Stimulated activated CD8-positive, alpha-beta memory T cell treated with anti-CD3 and anti-CD28 coated beads, Interleukin-15, amount 100 ng/mL, for 24 hours (primary cell): Measurements from ENCODE around the gene MTA2.
"Not testable (repeated sequence)": the region's sequence is repeated elsewhere in the genome, so short reads cannot be mapped to it uniquely, and the experiment has no call there.

Experiments used
- DNase-seq: peaks from one replicate; pipeline ENCODE4 v3.0.0-alpha.2; 2020; ENCODE audit warnings: low read depth

MTA2 gene

DNA sequence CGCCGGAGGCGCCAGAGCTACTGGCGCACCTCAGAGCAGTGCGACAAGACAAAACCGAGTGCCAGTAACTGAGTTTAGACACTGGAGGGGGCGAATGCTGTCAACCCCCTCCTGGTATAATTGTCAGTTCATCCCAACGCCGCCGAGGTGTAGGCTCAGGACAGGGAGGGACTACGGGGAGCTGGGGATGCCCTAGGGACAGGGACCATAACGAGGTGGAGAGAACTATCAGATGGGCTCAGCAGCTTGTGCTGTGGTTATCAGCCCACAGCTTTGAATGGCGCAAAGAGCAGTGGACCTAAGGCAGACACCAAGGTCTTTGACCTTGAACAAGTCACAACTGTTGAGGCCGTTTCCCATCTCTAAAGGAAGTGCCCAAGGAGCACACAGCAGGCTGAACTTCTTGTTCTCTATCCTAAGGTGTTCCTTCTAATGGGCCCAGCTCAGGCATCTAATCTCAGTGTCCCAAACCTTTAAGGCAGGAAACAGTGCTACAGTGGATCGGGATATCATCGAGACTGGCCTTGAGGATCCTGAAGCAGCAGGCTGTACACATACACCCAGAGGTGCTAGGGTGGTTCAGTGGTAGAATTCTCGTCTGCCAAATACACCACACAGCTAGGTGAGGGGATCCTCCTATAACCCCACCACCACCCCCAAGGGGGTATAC lies 9.4 kb downstream of the MTA2 start:
- DNase-seq: no peak

DNA sequence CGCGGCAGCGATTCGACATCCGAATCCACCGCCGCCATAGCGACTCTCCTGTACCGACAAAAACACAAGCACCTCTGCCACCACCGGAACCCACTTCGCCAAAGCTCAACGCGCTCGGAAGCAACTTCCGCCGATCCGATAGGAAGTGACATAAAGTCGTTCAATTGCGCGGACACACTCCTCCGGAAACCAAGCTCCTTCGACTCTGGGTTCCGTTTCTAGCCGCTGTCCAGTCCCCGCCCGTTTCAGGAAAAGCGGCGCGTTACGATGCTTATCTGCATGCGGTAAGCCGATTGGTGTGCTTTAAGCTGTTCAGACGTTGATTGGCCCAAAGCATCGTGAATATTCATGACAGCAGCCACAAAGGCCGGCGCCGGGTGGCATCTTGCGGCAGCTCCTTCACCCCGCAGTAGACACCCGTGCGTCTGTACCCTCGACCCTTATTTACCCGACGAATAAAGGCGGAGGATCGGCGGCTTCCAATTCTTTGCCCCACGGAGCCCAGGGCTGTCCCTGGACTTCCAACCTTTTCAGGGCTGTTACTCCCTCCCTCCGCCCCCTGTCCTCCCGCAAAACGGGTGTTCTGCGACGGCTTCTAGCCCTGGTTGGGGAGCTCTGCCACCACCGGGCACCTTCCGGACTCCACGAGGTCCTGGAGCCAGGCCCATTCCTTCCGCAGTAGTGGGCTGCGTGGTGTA lies 10.1 kb downstream of the MTA2 start, which contains the start of gene TUT1:
Gene TUT1 (minus strand): TSS at position 76 of the 698 bp plus-strand sequence. CDS start 38 bp downstream, at position 38.
- peak; percentile 79 for DNase-seq

DNA sequence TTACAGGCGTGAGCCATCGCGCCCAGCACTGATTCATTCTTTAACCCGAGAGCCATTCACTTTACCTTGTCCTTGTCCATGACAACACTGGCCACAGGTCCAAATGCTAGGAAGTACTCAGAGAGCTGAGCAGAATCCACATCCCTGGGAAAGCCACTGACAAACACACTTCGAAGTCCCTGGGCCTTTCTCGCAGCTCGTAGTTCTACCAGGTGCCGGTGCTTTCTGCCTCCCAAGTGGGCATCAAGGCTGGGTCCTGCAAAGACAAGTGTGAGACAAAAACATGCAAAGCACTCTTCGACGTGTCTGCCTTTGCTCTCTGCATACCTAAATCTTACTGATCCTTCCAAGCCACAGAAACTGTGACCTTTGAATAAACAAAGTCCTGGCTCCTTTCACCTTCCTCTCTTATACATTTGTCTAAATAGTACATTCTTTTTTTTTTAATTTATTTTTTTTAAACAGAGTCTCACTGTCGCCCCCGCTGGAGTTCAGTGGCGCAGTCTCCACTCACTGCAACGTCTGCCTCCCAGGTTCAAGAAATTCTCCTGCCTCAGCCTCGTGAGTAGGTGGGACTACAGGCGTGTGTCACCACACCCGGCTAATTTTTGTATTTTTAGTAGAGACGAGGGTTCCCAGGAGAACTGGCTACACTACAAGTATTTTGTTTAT lies 12.6 kb downstream of the MTA2 start:
- DNase-seq: no peak

DNA sequence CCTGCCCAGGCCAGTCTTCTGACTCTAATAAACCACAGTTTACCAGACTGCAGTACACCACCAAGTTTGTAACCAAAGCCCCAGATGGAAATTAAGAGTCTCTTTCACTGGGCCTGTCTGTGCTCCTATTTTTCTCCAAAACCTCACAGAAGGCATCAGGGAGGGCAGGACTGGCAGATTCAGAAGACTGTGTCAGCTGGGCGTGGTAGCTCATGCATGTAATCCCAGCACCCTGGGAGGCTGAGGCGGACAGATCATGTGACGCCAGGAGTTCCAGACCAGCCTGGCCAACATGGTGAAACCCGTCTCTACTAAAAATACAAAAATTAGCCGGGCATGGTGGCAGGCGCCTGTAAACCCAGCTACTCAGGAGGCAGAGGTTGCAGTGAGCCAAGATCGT lies 16.3 kb downstream of the MTA2 start:
- not testable (repeated sequence) for DNase-seq

DNA sequence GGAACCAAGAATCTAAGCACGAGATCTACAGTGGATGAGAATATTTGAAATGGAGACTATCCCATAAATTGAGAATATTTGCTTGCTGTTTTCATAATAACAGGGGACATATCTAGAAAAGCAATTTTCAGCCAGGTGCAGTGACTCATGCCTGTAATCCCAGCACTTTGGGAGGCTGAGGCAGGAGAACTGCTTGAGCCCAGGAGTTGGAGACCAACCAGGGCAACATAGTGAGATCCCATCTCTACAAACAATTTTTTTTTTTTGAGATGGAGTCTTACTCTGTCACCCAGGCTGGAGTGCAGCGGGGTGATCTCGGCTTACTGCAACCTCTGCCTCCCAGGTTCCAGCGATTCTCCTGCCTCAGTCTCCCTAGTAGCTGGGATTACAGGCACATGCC lies 19.9 kb downstream of the MTA2 start:
- DNase-seq: not testable (repeated sequence)

DNA sequence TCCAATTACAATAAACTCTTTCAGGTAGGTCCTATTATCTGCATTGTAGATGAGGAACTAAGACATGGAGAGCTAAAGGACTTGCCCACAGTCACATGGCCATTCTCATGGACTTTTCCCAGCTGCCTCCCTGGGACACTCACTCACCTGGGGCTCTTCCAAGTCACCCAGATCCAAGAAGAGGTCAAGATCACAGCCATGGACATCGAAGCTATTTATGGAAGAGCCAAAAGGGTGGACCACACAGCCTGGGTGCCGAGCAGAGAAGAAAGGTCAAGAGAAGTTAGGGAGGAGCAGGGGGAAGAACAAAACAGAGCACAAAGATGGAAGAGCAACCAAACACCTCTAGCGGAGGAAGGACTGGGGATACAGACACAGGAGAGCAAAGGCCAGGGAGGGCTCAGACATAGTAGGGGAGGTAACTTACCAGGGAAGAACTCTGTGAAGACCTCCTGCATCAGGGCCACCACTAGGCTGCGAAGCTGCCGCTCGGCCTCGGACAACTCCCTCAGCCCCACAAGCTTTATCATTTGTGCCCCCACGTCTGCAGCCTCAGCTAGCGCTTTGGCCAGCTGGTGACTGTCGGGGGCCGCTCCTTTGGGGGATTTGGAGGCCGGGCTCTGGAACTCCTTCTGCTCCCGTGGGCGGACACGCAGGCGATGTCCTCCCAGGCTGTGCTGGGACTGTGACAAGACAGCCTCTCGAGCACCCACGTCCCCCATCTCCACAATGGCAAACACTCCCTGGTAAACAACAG lies 20.5 kb downstream of the MTA2 start:
- DNase-seq: no peak

DNA sequence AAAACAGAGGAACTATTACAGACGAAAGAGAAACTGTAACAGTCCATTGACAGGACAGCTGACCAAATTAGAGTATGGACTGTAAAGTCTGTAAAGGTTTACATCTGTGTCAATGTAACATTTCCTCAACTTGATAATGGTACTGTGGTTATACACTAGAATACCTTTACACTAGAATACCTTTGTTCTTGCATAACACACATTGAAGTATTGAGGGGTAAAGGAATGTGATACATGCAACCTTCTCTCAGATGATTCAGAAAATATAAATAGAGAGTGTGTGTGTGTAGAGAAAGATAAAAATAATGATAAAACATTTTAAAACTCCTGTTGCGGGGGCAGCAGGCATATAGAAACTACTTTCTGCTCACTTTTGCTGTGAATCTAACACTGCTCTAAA lies 22.4 kb downstream of the MTA2 start:
- DNase-seq: no peak

DNA sequence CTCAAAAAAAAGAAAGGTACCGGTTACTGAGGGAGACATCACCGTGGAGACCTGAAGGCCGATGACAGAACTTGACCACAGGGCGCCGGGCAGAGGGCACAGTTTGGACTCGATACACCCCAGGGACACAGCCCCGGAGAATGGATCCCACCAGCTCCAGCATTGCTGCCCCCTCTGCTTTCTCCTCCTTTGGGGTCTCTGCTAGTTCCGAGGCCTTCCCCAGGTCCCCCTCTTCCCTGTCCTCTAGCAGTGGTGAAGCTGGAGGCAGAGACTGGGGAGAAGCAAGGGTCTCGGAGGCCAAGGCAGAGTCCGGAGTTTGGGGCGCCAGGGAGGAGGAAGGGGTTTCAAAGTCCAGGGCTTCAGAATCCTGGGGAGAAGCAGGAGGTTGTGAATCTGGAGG lies 23.1 kb downstream of the MTA2 start:
- DNase-seq: no peak

DNA sequence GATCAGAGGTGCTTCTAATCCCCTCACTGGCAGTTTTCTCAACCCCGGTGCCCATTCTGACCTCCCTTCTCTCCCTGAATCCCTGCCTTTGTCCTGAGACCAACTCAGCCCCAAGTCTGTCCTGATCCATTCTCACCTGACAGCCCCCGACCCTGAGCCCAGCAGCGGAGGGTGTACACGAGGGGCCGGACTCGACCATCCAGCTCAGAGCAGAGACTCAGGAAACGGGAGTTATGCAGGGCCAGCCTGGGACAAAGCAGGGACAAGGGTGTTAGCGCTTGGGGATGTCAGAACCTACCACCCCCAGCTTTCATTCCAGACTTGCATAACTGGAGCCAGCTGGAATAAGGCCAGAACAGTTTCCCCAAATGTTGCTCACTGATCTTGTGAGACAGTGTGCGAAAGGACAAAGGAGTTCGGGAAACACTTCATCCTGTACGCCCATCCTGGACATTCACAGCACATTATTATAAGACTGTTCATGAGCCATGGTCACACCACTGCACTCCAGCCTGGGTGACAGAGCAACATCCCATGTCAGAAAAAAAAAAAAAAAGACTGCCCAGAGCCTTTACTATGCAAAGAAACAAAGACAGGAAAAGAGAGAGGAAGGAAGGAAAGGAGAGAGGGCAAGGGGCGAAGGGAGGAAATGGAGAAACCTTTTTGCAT lies 24.5 kb downstream of the MTA2 start:
- DNase-seq: no peak

DNA sequence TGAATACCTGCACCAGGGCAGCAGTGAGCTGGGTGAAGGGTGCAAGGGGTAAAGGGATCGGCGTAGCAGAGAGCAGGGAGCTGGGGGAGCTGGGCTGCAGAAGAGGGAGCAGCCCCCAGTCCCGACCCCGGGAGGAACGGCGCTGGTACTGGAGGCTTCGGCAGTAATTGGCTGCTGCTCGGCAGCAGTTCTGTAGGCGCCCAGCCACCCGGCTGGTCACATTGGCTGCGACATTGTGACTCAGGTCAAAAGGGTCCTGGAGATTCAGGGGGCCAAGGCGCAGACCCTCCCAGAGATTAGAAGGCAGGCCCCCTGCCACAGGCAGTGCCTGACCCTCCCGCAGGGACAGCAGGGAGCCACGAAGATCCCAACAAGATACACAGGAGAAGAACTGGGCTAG lies 25.8 kb downstream of the MTA2 start:
- no peak for DNase-seq

DNA sequence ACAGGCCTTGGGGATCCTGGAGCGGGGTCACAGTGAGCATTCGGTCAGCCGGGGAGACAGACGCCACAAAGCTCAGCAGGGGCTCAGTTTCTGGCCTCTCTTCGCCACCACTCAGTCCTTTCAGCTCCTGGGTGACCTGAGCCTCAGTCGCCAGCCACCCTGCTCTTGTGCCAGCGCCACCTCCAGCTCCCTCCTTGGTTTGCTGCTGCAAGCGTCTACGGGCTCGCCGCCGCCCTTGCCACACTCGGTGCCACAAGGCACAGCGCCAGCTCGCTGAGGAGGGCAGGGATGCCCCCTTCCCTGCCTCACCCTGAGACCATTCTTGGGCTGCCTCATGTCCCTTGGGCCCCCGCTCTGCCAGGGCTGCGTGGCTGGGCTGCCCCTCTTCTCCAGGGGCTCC lies 26.5 kb downstream of the MTA2 start:
- DNase-seq: no peak

DNA sequence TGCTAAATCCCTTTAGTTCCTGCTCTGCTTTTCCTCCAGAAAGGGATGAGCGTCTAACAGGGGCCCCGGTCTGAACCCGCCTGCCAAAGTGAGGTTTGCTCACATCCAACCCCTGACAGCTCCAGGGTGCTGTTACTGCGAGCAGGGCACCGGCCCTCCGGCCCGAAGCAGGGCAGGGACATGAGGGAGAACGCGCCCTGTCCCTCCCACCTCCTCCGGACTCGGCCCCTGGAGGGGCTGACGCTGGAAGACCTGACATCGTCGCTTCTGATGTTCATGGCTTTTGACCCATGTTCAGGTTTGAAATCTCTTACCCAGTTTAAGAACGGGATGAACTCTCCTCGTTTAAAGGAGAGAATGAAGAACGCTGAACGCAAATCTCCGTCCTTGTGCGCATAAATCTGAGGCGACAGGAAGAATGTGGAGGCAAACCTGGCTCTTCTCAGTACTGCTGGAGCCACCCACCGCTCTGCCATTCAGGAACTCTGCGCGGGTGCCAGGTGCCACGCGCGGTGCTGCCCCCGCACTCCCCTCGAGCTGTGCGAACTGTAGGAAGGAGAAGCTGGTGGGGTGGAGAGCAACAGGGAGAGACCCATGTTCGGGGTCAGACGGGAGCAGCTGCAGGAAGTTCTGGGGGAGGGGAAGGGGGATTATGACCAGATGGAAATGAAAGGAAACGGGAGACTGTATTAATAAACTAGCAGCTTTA lies 27.1 kb downstream of the MTA2 start:
- no peak for DNase-seq

DNA sequence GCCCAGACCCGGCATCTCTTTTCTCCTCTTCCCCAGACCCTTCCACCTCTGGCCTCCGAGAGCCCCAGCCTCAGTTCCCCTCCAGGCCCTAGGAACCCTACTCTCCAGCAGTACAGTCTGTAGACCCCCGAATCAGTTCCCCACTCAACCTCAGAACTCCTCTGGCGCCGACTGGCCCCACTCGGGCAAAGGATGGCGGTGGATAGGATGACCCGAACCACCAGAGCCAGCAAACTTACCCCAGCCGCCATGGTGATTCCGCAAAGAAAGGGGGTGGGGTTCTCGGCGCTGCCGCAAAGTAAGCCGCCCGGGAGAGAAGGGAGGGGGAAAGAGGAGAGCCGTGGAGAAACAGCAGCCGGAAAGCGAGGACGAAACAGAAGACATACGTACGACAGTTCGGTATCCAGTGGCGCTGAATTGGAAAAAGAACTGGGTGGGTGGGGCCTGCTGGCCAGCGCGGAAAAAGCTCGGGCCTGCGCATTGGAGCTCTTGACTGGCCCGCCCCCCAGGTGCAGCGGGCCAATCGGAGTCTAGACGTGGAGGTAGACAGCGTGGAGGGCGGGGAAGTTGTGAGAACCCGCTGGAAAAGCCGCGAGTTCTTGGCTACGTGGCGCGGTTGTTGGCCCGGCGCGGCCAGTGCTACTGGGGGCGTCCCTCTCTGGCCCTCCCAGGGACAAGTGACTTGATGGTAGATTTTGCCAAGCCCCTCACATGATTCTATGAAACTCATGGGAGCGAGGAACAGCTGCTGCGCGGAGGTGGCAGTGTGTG lies 27.9 kb downstream of the MTA2 start, which contains the start of gene EEF1G:
Gene EEF1G (minus strand): TSS at position 300 of the 771 bp plus-strand sequence. CDS start 49 bp downstream, at position 251.
- peak; percentile 87 for DNase-seq

DNA sequence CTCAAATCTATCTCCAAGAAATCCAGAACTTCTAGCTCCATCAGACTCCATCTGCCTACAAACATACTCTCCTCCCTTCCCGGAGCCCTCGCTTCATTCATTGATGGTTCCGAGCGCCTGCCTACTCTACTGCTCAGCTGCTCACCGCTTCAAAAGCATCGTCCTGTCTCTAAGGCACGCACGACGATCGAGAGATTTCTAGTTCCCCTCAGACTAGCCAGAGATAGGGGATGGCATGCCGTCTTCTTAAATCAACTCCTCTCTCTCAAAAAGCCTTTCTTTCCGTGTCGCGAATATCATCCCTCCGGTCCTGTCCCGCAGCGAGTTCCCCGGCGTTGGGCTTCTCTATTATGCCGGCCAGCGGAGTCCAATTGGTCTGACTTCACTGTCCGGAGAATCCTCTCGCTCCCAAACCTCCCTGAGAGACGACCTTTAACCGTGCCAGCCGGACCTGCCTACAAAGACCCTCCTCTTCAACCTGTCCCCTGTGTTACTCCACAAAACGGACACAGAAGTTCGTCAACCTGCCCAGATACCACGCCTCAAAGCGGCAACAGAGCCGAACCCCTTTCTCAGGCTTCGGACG lies 28.6 kb downstream of the MTA2 start:
- no peak for DNase-seq

DNA sequence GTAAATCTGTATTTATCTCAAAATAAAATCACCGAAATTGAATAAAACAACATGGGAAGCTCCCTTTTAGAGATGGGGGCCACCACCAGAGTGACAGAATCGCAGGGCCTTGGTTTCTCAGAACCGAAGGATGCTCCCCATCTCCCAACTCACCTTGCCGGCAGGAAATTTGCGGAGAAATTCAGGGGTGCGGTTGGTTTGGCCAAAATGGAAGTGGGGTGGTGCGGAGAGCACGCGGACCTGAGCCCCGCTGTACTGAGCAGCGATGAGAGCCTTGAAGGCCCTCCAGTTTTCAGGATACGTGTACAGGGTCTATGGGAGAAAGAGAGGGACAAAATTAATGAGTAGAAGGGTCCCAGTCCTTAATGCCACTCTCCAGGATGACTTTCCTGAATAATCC lies 29.2 kb downstream of the MTA2 start:
- DNase-seq: no peak

DNA sequence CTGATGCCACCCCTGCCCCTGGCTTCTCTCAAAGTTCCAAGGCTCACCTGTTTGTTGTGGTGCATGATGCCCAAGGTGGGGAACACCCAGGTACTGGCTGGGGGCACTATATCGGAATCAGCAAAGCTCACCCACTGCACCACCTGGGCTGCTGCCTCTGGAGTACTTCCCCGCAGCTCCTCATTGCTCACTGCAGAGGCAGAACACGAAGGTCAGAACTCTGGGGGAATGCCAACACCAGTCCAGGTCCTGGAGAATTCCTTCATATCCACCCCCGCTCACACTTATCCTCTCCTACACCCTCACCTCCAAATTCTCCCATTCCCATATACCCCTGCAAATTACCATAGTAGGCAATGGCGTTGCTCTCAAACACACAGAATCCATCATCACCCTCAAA lies 30.2 kb downstream of the MTA2 start:
- not testable (repeated sequence) for DNase-seq

DNA sequence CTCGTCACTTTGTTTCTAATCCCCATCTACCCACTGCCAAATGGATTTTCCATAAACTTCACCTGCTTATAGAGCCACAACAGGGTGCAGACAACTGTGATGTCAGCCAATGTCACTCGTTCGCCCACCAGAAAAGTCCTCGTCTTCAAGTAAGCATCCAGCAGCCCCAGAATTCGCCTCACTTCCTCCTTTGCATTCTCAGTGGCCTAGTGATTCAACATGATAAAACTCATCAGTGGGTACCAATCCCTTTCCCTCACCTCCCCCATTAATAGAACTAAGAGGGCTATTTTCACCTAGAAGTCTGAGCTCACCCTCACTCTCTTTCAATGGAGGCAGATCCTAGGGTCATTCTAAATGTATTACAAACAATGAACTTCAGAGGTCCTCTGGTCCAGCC lies 30.8 kb downstream of the MTA2 start:
- not testable (repeated sequence) for DNase-seq

DNA sequence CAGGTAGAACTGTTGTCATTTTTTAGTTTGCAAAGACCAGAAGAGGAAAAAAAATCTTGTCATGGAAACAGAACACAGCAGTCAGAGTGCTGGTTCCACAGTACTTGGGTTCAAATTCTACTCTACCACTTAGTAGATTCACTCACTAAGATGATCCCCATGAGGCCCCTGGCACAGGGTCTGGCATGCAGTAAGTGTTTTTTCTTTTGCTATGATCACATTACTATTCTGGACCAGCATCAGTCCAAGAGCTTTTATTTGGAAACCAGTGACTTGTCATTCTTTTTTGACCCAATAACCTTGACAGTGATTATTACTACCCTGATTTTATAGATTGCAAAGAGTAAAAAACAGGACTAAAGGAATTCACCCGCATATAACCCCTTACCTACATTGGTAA lies 32.1 kb downstream of the MTA2 start:
- no peak for DNase-seq

DNA sequence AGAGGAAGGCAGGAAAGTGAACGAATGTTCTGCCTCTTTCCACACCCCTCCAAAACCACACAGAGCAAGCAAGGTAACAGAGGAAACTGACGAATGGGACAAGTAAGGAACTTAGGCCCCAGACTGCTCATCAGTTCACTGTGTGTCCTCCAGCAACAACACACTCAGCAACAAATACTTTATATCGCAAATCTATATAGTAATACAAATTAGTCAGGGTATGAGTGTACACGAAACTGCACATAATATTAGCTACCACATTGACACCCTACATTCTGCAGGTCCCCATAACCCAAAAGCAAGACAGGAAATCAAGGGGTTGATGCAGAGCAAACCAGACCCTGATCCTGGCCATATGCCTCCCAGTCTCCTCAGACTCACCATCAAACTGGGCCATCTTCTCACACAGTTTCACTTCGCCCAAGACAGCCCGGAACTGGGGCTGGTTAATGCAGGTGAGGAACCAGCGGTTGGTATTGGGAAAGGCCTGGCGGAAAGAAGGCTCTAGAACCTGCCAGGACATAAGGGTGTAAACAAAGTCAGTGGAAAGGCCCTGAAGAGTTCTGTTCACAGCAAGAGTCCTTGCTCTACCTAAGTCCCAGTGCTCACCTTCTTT lies 34.5 kb downstream of the MTA2 start:
- DNase-seq: no peak

DNA sequence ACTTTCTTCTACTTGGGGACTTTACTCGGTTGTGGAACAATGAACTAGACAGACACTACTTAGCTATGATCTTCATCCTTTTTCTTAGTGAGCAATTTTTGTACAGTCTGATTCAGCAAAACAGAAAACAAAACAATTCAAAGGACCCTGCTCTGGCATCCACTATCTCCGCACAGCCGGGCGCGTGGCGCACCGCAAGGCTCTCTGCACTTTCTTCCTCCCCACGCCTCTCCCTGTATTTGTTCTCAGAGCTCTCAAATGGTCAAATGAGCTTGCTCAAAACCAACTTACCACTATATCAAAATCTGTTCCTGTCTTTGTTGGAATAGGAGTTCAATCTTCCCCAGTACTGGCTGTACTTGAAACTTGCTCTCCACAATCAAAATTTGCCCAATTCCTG lies 35.4 kb downstream of the MTA2 start:
- DNase-seq: no peak
